ENCODE measurements around the gene TMEM62.

Gene TMEM62

GRCh38 chr15:43104426-43104825 lies 29.0 kb upstream of the TMEM62 start:
- no peak overlapping the region for H3K4me3 ChIP-seq (replicated peaks; ENCODE audit: insufficient read depth, low read length)
- DNase-seq (ENCODE audit: low read depth in 1 of 2, low spot score in 1 of 2) = no peak
- no peak for TF ChIP-seq SPI1 (IDR thresholded peaks at IDR 0.05; ENCODE audit: borderline replicate concordance, low read depth)
- no peak for TF ChIP-seq CTCF (IDR thresholded peaks at IDR 0.05; ENCODE audit: insufficient read depth, low read length)
- no peak for TF ChIP-seq REST (IDR thresholded peaks at IDR 0.05; ENCODE audit: insufficient replicate concordance, low read depth)
- TF ChIP-seq GABPA (IDR thresholded peaks at IDR 0.05; ENCODE audit: low read depth) = no peak
- TF ChIP-seq POLR2AphosphoS5 (IDR thresholded peaks at IDR 0.05; ENCODE audit: low read depth) = no peak
- no peaks in the 10 kb centered on the region for H3K27me3 ChIP-seq (ENCODE audit: insufficient read depth, poor library complexity, severe bottlenecking)
- H3K27ac ChIP-seq (replicated peaks) = no peak overlapping the region

GRCh38 chr15:43105077-43105736 lies 28.2 kb upstream of the TMEM62 start:
- peak in 1 of 2 experiments; percentile 26 for DNase-seq (ENCODE audit: low read depth in 1 of 2, low spot score in 1 of 2)
- H3K4me3 ChIP-seq (replicated peaks; ENCODE audit: insufficient read depth, low read length) = peak overlapping the region; percentile 93
- no peaks in the 10 kb centered on the region for H3K27me3 ChIP-seq (ENCODE audit: insufficient read depth, poor library complexity, severe bottlenecking)
- TF ChIP-seq GABPA (IDR thresholded peaks at IDR 0.05; ENCODE audit: low read depth) = no peak
- TF ChIP-seq SPI1 (IDR thresholded peaks at IDR 0.05; ENCODE audit: borderline replicate concordance, low read depth) = no peak
- TF ChIP-seq CTCF (IDR thresholded peaks at IDR 0.05; ENCODE audit: insufficient read depth, low read length) = no peak
- no peak for TF ChIP-seq POLR2AphosphoS5 (IDR thresholded peaks at IDR 0.05; ENCODE audit: low read depth)
- H3K27ac ChIP-seq (replicated peaks) = peak overlapping the region; percentile 70

- Histone ChIP-seq H3K27ac (replicated peaks) (peak within 1 kb of the TSS; percentile 70), H3K27me3 (ENCODE audit: insufficient read depth, poor library complexity, severe bottlenecking) (no peaks in the 10 kb centered on the region), H3K4me3 (replicated peaks; ENCODE audit: insufficient read depth, low read length) (peak within 1 kb of the TSS; percentile 93)
- TF ChIP-seq POLR2AphosphoS5 (IDR thresholded peaks at IDR 0.05; ENCODE audit: low read depth) (peak; percentile 53; the same call in 1 of the 2 replicates), SPI1 (IDR thresholded peaks at IDR 0.05; ENCODE audit: borderline replicate concordance, low read depth) (no peak), CTCF (IDR thresholded peaks at IDR 0.05; ENCODE audit: insufficient read depth, low read length) (no peak), REST (IDR thresholded peaks at IDR 0.05; ENCODE audit: insufficient replicate concordance, low read depth) (peak; percentile 30), GABPA (IDR thresholded peaks at IDR 0.05; ENCODE audit: low read depth) (peak; percentile 68)
- peak; percentile 91 to 92 for DNase-seq (ENCODE audit: low read depth in 1 of 2, low spot score in 1 of 2)
Measured at GRCh38 chr15:43105778-43106485, 27.5 kb upstream of the TMEM62 start, which contains the start of gene UBR1. TSS of gene UBR1 (minus strand) at chr15:43106038. CDS start at chr15:43106022, 16 bp downstream.
